ENCODE results near the gene BFSP2.
A peak's percentile ranks its signal among the peaks of the same experiment; 100 is the strongest.

BFSP2 gene

GRCh38 chr3:133384331-133385027, 15.4 kb upstream of the BFSP2 start:
- peak; percentile 61 for DNase-seq

- no peak for DNase-seq
These were observed 13.0 kb upstream of the BFSP2 start for GRCh38 chr3:133386876-133387275.

- DNase-seq, result no peak
These were observed 12.5 kb upstream of the BFSP2 start for GRCh38 chr3:133387341-133387740.

GRCh38 chr3:133388696-133389395, 11.0 kb upstream of the BFSP2 start:
- DNase-seq, result no peak

- DNase-seq, result no peak
These were observed 9.1 kb upstream of the BFSP2 start for GRCh38 chr3:133390715-133391114.

- DNase-seq, result no peak
These were observed 6.7 kb upstream of the BFSP2 start for GRCh38 chr3:133393204-133393603.

- no peak for DNase-seq
These were observed 6.0 kb upstream of the BFSP2 start for GRCh38 chr3:133393691-133394474.

GRCh38 chr3:133394561-133395311, 5.1 kb upstream of the BFSP2 start:
- no peak for DNase-seq

- no peak for DNase-seq
These were observed 3.0 kb upstream of the BFSP2 start for GRCh38 chr3:133396906-133397305.

GRCh38 chr3:133401374-133402135, 1.7 kb downstream of the BFSP2 start:
- no peak for DNase-seq

GRCh38 chr3:133404920-133405319, 5.1 kb downstream of the BFSP2 start:
- no peak for DNase-seq

GRCh38 chr3:133408366-133408765, 8.5 kb downstream of the BFSP2 start:
- DNase-seq, result no peak

- no peak for DNase-seq
These were observed 9.1 kb downstream of the BFSP2 start for GRCh38 chr3:133408961-133409360.

GRCh38 chr3:133410191-133410892, 10.5 kb downstream of the BFSP2 start:
- DNase-seq, result no peak

GRCh38 chr3:133412183-133413132, 12.6 kb downstream of the BFSP2 start:
- DNase-seq, result no peak

GRCh38 chr3:133413161-133414020, 13.5 kb downstream of the BFSP2 start:
- DNase-seq, result peak; percentile 42

GRCh38 chr3:133414021-133414392, 14.2 kb downstream of the BFSP2 start:
- no peak for DNase-seq

GRCh38 chr3:133418361-133418760, 18.5 kb downstream of the BFSP2 start:
- no peak for DNase-seq

- no peak for DNase-seq
These were observed 19.5 kb downstream of the BFSP2 start for GRCh38 chr3:133419151-133419909.

All from activated CD8-positive, alpha-beta memory T cell treated with anti-CD3 and anti-CD28 coated beads, Interleukin-2, amount 50 U/mL, for 48 hours (primary cell).